B cell (primary cell): ENCODE results near the gene RNF10.

Experiments used
- CTCF ChIP-seq: fragments of 200-600 bp; IDR thresholded peaks from one replicate; pipeline ENCODE4 v1.8.0; 2022; ENCODE audit warnings: antibody characterized with exemption, mild to moderate bottlenecking
- EZH2 ChIP-seq: IDR thresholded peaks from 2 replicates; pipeline ENCODE4 v1.6.1; 2012; ENCODE audit warnings: borderline replicate concordance, low read depth, mild to moderate bottlenecking, moderate library complexity, low read length; ENCODE audit not compliant: insufficient read depth, poor library complexity, severe bottlenecking

GRCh38 chr12:120625557-120626419, 91.6 kb downstream of the RNF10 start:
- no peak for TF ChIP-seq CTCF
- TF ChIP-seq EZH2 = no peak
